KMS-11 (cell line): ENCODE measurements around the gene SMIM44.
A peak's percentile ranks its signal among the peaks of the same experiment; 100 is the strongest.

Source experiments
- H2AFZ ChIP-seq: fragments of 200-600 bp; sonication (generic); 2 replicates; pipeline ENCODE4 v1.6.1; 2016; ENCODE audit warnings: antibody characterized with exemption, mixed run types, low read depth
- H3K27ac ChIP-seq: fragments of 200-600 bp; sonication (generic); 2 replicates; pipeline ENCODE4 v1.6.1; 2016; ENCODE audit warnings: mild to moderate bottlenecking, mixed run types
- H3K27me3 ChIP-seq: fragments of 200-600 bp; sonication (generic); 2 replicates; pipeline ENCODE4 v1.6.1; 2017; ENCODE audit warnings: mild to moderate bottlenecking, low read depth, mixed run types, moderate library complexity; ENCODE audit not compliant: insufficient read depth
- H3K36me3 ChIP-seq: fragments of 200-600 bp; sonication (generic); 2 replicates; pipeline ENCODE4 v1.6.1; 2017; ENCODE audit warnings: mild to moderate bottlenecking, mixed run types; ENCODE audit not compliant: insufficient read depth
- H3K4me1 ChIP-seq: fragments of 200-600 bp; sonication (generic); 2 replicates; pipeline ENCODE4 v1.6.1; 2016; ENCODE audit warnings: mild to moderate bottlenecking, low read depth, mixed run types; ENCODE audit not compliant: poor library complexity, severe bottlenecking
- H3K4me2 ChIP-seq: fragments of 200-600 bp; sonication (generic); 2 replicates; pipeline ENCODE4 v1.7.0; 2016; ENCODE audit warnings: mild to moderate bottlenecking, mixed run types
- H3K4me3 ChIP-seq: fragments of 200-600 bp; sonication (generic); IDR thresholded peaks from 2 replicates; pipeline ENCODE4 v1.6.1; 2017; ENCODE audit warnings: low read depth, low read length, mixed read lengths; ENCODE audit not compliant: insufficient read depth
- H3K79me2 ChIP-seq: fragments of 200-600 bp; sonication (generic); 2 replicates; pipeline ENCODE4 v1.6.1; 2016; ENCODE audit warnings: low read depth, mixed run types; ENCODE audit not compliant: insufficient read depth
- H3K9ac ChIP-seq: fragments of 200-600 bp; sonication (generic); 2 replicates; pipeline ENCODE4 v1.6.1; 2016; ENCODE audit warnings: mild to moderate bottlenecking, mixed run types
- H4K20me1 ChIP-seq: fragments of 200-600 bp; sonication (generic); 2 replicates; pipeline ENCODE4 v1.6.1; 2016; ENCODE audit warnings: mild to moderate bottlenecking, mixed run types; ENCODE audit not compliant: insufficient read depth
- TF ChIP-seq, protein P1 (sequence below): fragments of 200-600 bp; sonication (generic); conservative IDR thresholded peaks from 2 replicates; pipeline ENCODE4 v1.6.1; 2017; ENCODE audit warnings: low read depth, mild to moderate bottlenecking, antibody characterized with exemption, low read length, moderate library complexity, mixed read lengths

Gene SMIM44

DNA sequence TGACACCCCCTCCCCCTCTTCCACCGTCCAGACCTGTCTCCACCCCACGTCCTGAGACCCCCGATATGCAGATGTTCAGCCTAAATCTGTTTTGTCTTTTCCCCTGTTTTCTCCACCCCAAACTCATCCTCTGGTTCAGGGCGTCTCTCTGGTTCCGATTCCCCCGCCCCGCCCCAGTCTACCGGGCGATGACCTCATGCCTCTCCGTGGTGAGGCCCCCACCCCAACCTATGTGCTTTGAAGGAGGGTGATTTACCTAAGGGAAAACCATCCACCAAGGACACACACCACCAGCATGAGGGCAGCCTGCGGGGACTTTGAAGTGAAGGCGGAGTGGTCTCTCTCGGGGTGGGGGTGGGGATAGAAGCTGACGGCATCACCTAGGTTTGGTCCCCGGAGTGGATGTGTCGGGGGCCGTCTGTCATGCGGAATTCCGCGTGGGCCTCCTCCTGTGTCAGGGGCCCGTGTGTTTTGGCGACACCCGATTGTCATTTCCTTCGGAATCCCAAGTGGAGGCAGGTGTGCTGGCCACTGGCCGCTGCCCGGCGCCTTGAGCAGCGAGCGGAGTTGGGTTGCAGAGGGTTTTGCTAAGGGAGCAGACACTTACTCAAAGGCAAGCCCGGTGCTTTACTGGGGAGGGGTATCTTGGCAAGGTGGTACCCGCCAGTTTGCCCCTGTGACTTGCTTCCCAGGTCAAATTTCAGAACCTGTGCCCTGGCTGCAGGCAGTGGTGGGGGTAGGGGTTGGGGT lies 24.3 kb upstream of the SMIM44 start:
- no peak overlapping the region; the same call in 1 of the 2 replicates for H3K9ac ChIP-seq
- H3K27me3 ChIP-seq, result no peaks in the 10 kb centered on the region
- peaks cover 23% of the 10 kb centered on the region for H3K4me1 ChIP-seq
- no peaks in the 10 kb centered on the region for H3K36me3 ChIP-seq
- H2AFZ ChIP-seq, result no peak overlapping the region
- peaks cover 37% of the 10 kb centered on the region for H3K79me2 ChIP-seq
- peak overlapping the region; percentile 60 for H3K4me2 ChIP-seq
- H3K27ac ChIP-seq, result no peak overlapping the region
- no peak overlapping the region for H3K4me3 ChIP-seq
- TF ChIP-seq, protein P1, sequence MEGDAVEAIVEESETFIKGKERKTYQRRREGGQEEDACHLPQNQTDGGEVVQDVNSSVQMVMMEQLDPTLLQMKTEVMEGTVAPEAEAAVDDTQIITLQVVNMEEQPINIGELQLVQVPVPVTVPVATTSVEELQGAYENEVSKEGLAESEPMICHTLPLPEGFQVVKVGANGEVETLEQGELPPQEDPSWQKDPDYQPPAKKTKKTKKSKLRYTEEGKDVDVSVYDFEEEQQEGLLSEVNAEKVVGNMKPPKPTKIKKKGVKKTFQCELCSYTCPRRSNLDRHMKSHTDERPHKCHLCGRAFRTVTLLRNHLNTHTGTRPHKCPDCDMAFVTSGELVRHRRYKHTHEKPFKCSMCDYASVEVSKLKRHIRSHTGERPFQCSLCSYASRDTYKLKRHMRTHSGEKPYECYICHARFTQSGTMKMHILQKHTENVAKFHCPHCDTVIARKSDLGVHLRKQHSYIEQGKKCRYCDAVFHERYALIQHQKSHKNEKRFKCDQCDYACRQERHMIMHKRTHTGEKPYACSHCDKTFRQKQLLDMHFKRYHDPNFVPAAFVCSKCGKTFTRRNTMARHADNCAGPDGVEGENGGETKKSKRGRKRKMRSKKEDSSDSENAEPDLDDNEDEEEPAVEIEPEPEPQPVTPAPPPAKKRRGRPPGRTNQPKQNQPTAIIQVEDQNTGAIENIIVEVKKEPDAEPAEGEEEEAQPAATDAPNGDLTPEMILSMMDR, result no peak
- H4K20me1 ChIP-seq, result no peaks in the 10 kb centered on the region

DNA sequence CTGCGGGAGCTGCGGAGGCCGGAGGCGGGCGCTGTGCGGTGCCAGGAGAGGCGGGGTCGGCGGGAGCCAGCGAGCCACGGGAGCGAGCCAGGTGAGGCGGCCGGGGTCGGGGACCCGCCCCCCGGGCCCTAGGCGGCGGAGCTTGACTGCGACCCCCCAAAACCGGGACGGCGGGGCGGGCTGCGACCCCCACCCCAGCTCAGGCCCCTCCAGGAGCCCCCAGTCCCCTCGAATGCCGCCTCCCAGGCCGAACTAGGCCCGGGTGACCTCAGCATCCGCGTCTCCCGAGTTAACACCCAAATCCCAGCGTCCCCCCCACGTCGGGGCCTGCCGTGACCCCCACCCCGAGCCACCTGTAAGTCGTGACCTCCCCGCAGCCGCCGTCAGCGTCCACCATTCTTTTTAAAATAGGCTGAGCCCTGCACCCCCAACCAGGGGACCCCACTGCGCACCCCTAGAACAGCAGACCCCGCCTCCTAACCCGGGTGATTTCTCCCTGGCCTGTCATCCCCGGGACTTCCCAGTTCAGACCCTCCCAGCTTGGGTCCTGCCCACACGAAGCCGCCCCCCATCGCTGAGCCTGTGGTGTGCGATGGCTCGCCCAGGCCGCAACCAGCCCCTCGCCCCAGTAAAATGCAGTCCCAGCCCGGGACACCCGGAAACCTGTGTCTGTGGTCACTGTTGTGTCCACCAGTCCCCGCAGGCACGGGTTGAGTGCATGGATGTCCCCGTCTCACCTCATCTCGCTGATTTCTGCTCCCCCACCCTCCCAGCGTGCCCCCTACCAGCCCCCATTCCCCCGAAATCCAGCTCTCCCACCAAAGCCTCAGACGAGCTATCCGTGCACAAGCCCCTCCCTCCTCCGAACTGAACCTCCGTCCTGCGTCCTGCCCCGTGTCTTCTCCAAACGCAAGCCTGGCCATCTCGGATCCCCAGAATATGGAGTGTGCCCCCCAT lies 23.4 kb upstream of the SMIM44 start:
- peak overlapping the region; percentile 60 for H3K4me2 ChIP-seq
- peaks cover 23% of the 10 kb centered on the region for H3K4me1 ChIP-seq
- TF ChIP-seq, protein P1, result no peak
- peak overlapping the region; percentile 34; the same call in 1 of the 2 replicates for H2AFZ ChIP-seq
- peaks cover 37% of the 10 kb centered on the region for H3K79me2 ChIP-seq
- H3K4me3 ChIP-seq, result no peak overlapping the region
- peak overlapping the region; percentile 71; the same call in 1 of the 2 replicates for H3K9ac ChIP-seq
- no peaks in the 10 kb centered on the region for H3K36me3 ChIP-seq
- no peaks in the 10 kb centered on the region for H4K20me1 ChIP-seq
- H3K27ac ChIP-seq, result peak overlapping the region; percentile 32; the same call in 1 of the 2 replicates
- no peaks in the 10 kb centered on the region for H3K27me3 ChIP-seq

DNA sequence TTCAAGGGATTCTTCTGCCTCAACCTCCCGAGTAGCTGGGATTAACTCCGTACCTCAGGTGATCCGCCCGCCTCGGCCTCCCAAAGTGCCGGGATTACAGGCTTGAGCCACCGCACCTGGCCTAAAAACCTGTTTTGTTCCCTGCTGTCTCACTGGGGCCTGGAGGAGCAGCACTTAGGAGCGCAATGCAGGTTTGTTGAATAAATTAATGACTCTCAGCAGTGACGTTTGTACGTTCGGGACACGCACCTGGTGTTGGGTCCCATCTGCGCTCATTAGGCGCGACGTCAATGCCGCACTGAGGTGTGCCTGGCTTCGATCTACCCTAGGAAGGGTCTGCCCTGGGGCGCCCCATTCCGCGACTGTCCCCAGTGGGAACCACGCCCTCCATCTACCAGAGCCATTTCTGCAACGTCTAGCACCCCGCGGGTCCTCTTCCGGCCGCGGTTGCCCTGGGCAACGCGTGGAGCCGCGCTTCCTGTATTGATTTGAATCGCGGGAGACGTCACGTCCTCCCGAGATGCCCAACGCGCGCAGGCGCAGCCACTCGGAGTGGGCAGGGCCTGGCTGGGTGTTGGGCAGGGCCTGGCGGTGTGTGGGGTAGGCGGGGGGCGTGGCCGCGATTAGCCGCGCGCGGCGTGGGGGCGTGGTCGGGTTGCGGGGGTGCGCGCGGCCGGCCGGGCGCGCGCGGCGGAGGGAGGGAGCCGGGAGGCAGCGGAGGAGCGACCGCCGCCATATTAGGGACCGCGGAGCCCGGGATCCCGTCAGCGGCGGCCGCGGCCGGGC lies 22.6 kb upstream of the SMIM44 start, which contains the start of gene FZR1:
TSS of gene FZR1 (plus strand) at position 714 of the 786 bp plus-strand sequence. CDS start 16,679 bp downstream, outside the sequence.
- H4K20me1 ChIP-seq, result no peaks in the 10 kb centered on the region
- peak within 1 kb of the TSS; percentile 67 for H3K4me2 ChIP-seq
- no peaks in the 10 kb centered on the region for H3K36me3 ChIP-seq
- peaks cover 29% of the 10 kb centered on the region for H3K4me1 ChIP-seq
- TF ChIP-seq, protein P1, result no peak
- no peaks in the 10 kb centered on the region for H3K27me3 ChIP-seq
- peak within 1 kb of the TSS; percentile 83 for H2AFZ ChIP-seq
- no peak within 1 kb of the TSS for H3K4me3 ChIP-seq
- peak within 1 kb of the TSS; percentile 94 for H3K27ac ChIP-seq
- H3K79me2 ChIP-seq, result peaks cover 30% of the 10 kb centered on the region
- H3K9ac ChIP-seq, result peak within 1 kb of the TSS; percentile 84

DNA sequence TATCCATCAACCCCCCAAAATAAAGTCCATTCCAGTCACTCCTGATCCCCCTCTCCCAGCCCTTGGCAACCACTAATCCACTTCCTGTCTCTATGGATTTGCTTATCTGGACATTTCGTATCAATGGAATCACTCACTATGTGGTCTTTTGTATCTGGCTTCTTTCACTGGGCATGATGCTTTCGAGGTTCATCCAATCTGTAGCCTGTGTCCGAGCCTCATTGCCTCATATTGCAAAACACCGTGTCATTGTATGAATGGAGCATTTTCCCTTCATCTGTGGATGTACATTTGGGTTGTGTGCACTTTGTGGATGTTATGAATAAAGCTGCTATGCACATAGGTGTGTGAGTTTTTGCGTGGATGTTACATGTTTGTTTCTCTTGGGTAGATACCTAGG lies 21.5 kb upstream of the SMIM44 start:
- no peaks in the 10 kb centered on the region for H3K27me3 ChIP-seq
- H2AFZ ChIP-seq, result peak overlapping the region; percentile 83; the same call in 1 of the 2 replicates
- no peaks in the 10 kb centered on the region for H4K20me1 ChIP-seq
- H3K27ac ChIP-seq, result peak overlapping the region; percentile 94; the same call in 1 of the 2 replicates
- H3K9ac ChIP-seq, result no peak overlapping the region; the same call in 1 of the 2 replicates
- H3K36me3 ChIP-seq, result no peaks in the 10 kb centered on the region
- H3K4me3 ChIP-seq, result no peak overlapping the region
- H3K4me1 ChIP-seq, result peaks cover 30% of the 10 kb centered on the region
- H3K4me2 ChIP-seq, result peak overlapping the region; percentile 67; the same call in 1 of the 2 replicates
- TF ChIP-seq, protein P1, result no peak
- peaks cover 27% of the 10 kb centered on the region for H3K79me2 ChIP-seq
